NOMO-1 treated with DMSO at 0.1 percent for 48 hours (cell line): ENCODE data around the gene ARL14EP.

Experiments
- DNase-seq: peaks from one replicate; lab custom pipeline; 2025; ENCODE audit not compliant: unreplicated experiment; lab: John Stamatoyannopoulos, UW

Gene ARL14EP

GRCh38 chr11:30377347-30377746 is 54.4 kb downstream of the ARL14EP start:
- DNase-seq: no peak

GRCh38 chr11:30380846-30381245 is 57.9 kb downstream of the ARL14EP start:
- no peak for DNase-seq

GRCh38 chr11:30381879-30382278 is 59.0 kb downstream of the ARL14EP start:
- DNase-seq: no peak
